Esophagus (tissue), 2 donors: ENCODE results near the gene ANXA8. TPM values are rescaled to one million over a fixed set of nuclear protein-coding genes. Genes with fewer than 3 reads are reported as not detected.
"Not testable (repeated sequence)": the region's sequence is repeated elsewhere in the genome, so short reads cannot be mapped to it uniquely, and the experiment has no call there.

Experiments used
- H3K27ac ChIP-seq, 2 donors: one replicate each; pipeline ENCODE4 v1.5.1; 2013; ENCODE audit warnings: low read depth in 2 of 2, mild to moderate bottlenecking in 2 of 2, inconsistent platforms in 1 of 2, low read length in 1 of 2, moderate library complexity in 1 of 2
- H3K27me3 ChIP-seq, 2 donors: one replicate each; pipeline ENCODE4 v1.6.1; 2013; ENCODE audit warnings: low read length in 2 of 2, control low read depth in 1 of 2, mild to moderate bottlenecking in 1 of 2; ENCODE audit not compliant: insufficient read depth in 2 of 2, control insufficient read depth in 1 of 2
- H3K36me3 ChIP-seq, 2 donors: one replicate each; pipeline ENCODE4 v1.6.1; 2013; ENCODE audit warnings: low read length in 1 of 2; ENCODE audit not compliant: control insufficient read depth in 2 of 2, insufficient read depth in 2 of 2
- H3K4me1 ChIP-seq, 2 donors: one replicate each; pipeline ENCODE4 v1.6.1; 2013; ENCODE audit warnings: low read length in 1 of 2; ENCODE audit not compliant: control insufficient read depth in 2 of 2, insufficient read depth in 2 of 2
- H3K4me3 ChIP-seq, 2 donors: one replicate each; pipeline ENCODE4 v1.5.1; 2013; ENCODE audit warnings: low read length in 2 of 2, mild to moderate bottlenecking in 2 of 2, low read depth in 1 of 2, moderate library complexity in 1 of 2
- H3K9me3 ChIP-seq, 2 donors: one replicate each; pipeline ENCODE4 v1.6.1; 2013; ENCODE audit warnings: mild to moderate bottlenecking in 2 of 2, low read depth in 1 of 2, low read length in 1 of 2, moderate library complexity in 1 of 2; ENCODE audit not compliant: control insufficient read depth in 2 of 2, insufficient read depth in 1 of 2
- WGBS, 2 donors: extraction: QIAGEN DNeasy Blood & Tissue Kit; methylation state at CpG; one replicate each; pipeline ENCODE4 v1.1.7; 2013; 5-methylcytosine and 5-hydroxymethylcytosine counted together
- polyA plus RNA-seq, 2 donors: library from polyadenylated mRNA; stranded (reverse); fragments of 200-250 nt; gene quantifications; one replicate each; pipeline ENCODE4 v1.2.3, GENCODE V29; 2013
- donor health status: healthy with polysubstance abuse.
- donor health status: Bipolar disorder and iron deficiency.

Gene ANXA8
- polyA plus RNA-seq, 2 donors = 250 to 261 TPM

DNA sequence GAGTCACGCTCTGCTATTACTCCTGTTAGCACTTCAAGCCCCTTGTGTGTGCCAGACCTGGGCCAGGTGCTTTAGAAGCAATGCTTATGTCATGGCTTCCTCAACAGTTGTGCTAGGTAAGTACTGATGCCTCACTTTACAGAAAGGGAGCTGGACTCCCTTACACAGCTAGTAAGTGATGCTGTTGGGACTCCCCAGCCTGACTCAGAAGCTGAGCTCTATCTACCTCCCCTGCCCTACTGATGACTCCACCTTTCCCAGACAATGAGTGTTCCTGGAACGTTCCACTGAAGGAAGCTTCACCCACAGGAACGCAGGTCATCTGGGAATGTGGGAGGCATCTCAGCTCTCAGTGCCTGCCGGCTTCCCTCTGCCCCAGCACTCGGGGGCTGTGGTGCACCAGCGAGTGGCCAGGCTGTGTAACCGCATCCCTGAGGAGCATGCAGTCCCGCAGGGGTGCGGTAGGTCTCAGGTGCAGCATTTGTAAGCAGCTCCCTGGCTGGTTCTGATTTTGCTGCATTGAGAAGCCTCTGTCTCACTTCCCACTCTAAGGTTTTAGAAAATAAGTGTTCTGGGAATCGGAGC, 2.6 kb downstream of the ANXA8 start:
- H3K27ac ChIP-seq = peak overlapping the region in 1 of 2 donors; percentile 31
- H3K9me3 ChIP-seq, H3K4me1 ChIP-seq, H3K36me3 ChIP-seq, H3K4me3 ChIP-seq, H3K27me3 ChIP-seq: not testable (repeated sequence)
- WGBS, 2 donors = 42 to 54% methylated on average over 5 to 8 of the region's 10 CpGs

DNA sequence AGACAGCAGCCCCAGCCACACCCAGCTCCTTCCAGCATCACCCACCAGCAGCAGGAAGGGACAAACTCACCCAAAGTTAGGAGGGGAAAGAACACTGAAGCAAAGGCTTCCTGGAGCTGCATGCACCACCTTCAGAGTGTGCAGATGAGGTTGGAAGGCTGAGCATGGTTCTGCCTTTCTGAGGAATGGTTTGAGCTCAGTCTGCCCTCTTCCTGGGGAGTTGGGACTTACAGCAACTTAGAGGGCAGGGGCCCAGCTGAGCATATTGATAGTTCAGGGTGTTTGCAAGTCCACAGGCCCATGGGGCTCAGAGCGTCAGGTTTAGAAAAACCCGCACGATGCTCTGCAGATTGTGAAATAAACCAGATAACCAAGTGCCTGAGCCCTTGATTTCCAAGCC, 3.8 kb downstream of the ANXA8 start:
- H3K36me3 ChIP-seq, H3K4me3 ChIP-seq, H3K27ac ChIP-seq, H3K27me3 ChIP-seq, H3K4me1 ChIP-seq, H3K9me3 ChIP-seq: not testable (repeated sequence)
- 60% methylated on average over 1 of the region's 3 CpGs; no CpG with 5 or more reads in 1 of the 2 donors for whole genome bisulfite sequencing, 2 donors

DNA sequence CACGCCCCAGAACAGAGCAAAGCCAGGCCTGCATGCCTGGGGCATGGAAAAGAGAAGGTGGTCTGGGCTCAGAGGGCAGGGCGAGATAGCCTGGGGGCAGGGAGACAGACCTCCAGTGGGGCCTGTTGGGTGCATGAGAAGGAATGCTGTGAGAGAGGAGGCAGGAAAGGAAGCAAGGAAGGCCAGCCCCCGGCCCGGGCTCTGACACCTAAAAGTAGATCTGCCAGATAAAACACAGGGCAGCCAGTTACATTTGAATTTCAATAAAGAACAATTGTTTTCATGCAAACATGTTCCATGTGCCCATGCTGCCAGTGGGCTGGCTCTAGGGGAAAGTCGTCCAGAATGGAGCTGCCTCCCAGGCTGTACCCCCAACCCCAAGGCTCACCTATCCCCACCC, 5.8 kb downstream of the ANXA8 start:
- 45 to 78% methylated on average over 3 of the region's 5 CpGs for whole genome bisulfite sequencing, 2 donors
- not testable (repeated sequence) for H3K36me3 ChIP-seq

DNA sequence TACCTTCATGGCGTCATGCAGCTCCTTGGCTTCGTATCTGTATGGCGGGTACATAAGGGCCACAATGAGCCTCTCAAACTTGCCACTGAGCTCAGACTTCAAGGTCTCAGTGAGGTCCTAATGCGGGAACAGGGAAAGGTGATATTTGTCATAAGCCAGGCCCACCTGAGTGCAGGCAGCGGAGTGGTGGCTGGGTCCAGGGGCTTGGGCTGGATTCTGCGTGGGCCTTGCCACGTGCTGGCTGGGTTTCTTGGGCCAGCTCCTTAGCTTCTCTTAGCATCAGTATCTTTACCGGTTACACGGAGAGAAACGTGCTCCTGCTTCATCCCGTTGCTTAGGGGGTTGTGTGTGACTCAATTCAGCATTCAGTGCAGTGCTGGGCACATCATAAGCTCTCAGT, 6.8 kb downstream of the ANXA8 start:
- 92% methylated on average over 6 to 9 of the region's 11 CpGs for whole genome bisulfite sequencing, 2 donors
- H3K36me3 ChIP-seq, H3K27ac ChIP-seq, H3K9me3 ChIP-seq, H3K4me1 ChIP-seq, H3K4me3 ChIP-seq, H3K27me3 ChIP-seq: not testable (repeated sequence)

More for the DNA sequence above, 5.8 kb downstream of the ANXA8 start:
- H3K27ac ChIP-seq, H3K9me3 ChIP-seq, H3K4me3 ChIP-seq, H3K4me1 ChIP-seq, H3K27me3 ChIP-seq: not testable (repeated sequence)

DNA sequence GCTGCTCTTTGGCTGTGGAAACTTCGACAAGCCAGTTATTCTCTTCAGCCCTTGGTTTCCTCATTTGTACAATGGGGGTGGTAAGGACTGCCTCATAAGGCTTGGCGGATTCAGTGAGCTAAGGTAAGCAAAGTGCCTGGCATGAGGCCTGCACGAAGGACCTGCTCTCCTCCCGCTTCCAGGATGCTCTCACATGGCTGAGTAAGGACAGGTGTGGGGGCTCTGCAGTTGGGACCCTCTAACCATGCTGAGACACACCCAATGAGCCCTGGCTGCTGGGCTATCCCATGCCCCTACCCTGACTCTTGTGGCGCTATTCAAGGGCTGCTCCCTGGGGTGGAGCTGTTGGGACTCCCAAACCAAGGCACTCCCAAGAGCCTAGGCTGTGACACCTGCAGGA, 8.8 kb downstream of the ANXA8 start:
- H3K9me3 ChIP-seq, H3K27ac ChIP-seq, H3K27me3 ChIP-seq, H3K36me3 ChIP-seq, H3K4me1 ChIP-seq, H3K4me3 ChIP-seq: not testable (repeated sequence)
- WGBS, 2 donors = 77 to 87% methylated on average over 5 of the region's 5 CpGs

DNA sequence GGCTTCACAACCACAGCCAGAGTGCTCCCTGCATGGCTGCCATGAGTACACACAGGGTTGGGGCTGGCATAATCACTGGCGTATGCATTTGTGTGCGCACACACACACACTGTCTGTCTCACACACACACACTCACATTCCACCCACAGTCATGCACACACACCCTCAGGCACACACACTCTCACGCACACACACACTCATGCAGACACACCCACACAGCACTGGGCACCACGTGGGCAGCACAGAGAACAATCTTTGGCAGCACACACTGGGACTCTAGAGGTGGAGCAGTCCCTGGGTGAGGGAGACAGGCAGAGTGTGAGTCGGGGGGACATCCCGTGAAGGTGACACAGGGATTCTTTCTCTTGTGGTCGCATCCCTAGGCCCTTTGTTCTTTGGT, 10.4 kb downstream of the ANXA8 start:
- H3K27me3 ChIP-seq, H3K4me3 ChIP-seq: not testable (repeated sequence)

DNA sequence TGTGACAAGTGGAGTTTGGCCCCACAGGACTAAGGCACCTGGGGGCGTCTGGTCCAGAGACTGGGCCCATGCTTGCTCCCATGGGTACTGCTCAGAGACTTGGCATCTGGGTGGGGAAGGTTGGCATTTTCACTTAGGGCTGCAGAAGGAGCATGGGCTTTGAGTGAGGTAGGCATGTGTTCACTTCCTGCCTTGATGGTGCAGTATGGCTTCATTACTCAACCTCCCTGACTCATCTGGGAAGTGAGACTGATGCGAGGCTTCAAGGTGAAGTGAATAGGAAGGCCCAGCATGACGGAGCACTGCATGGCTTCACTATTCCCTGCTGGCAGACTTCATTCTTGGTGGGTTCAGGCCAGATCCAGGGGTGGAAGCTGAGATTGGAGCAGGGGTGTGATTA, 11.3 kb downstream of the ANXA8 start:
- not testable (repeated sequence) for H3K4me3 ChIP-seq, H3K9me3 ChIP-seq, H3K4me1 ChIP-seq, H3K36me3 ChIP-seq, H3K27me3 ChIP-seq
- 53% methylated on average over 1 of the region's 3 CpGs; no CpG with 5 or more reads in 1 of the 2 donors for WGBS, 2 donors
- H3K27ac ChIP-seq = peak overlapping the region in 1 of 2 donors; percentile 24

More for the DNA sequence above, 10.4 kb downstream of the ANXA8 start:
- H3K27ac ChIP-seq, H3K4me1 ChIP-seq, H3K9me3 ChIP-seq, H3K36me3 ChIP-seq: not testable (repeated sequence)
- no CpG with 5 or more reads among the region's 7 CpGs for WGBS, 2 donors

DNA sequence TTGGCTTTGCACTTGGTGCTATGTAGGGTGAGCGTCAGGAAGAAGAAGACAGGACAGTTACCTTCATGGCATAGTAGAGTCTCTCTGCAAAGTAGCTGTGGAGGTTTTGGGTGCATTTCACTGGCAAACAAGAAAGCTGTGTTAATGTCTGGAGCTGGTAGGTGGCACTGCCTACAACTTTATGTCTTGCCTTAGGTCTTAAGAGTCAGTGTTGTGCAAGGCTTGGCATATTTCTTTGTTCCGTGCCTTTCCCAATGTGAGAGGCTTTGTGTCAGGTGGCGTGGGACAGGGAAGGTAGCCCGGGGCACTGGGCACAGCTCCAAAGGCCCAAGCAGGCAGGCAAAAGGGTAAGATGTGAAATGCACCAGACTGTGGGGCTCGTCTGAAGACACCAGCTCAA, 11.8 kb downstream of the ANXA8 start:
- WGBS, 2 donors = no CpG with 5 or more reads among the region's 5 CpGs
- not testable (repeated sequence) for H3K27ac ChIP-seq, H3K9me3 ChIP-seq, H3K36me3 ChIP-seq, H3K4me3 ChIP-seq, H3K27me3 ChIP-seq, H3K4me1 ChIP-seq

DNA sequence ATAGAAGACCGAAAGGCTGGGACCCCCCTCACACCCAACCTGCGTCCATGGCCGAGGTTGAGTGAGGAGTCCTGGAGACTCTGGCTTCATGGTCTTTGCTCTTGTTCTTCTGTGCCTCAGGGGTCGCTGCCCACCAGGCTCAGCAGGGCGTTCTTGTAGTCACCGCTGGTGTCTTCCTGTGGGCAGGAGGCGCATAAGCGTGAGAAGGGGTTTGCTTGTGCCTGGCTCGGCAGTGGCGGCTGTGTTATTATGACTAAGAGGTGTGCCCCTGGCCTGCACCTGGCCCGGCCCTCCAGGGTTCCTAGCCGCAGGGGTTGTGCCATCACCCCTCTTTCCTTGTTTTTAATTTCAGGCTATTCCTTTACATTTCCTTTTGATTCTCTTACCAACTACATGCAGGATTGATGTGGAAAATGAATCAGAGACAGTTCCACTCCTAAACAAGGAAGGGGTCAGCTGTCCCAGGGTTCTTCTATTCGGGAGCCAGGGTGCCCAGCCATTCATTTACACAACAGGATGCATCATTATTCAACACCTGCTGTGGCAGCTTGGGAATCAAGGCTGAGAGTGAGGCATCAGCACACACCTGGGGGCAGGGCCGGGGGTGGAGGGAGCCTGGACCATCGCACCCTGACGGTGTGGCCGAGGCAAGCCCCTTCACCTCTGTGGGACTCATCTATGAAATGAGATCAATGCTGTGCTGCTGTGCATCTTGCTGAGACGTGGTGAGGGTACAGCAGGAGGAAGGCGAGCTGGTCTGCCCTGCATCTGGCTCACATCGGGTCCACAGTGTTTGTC, 15.0 kb downstream of the ANXA8 start:
- not testable (repeated sequence) for H3K4me1 ChIP-seq, H3K27ac ChIP-seq, H3K27me3 ChIP-seq, H3K9me3 ChIP-seq, H3K4me3 ChIP-seq, H3K36me3 ChIP-seq
- WGBS, 2 donors = 89% methylated on average over 15 of the region's 20 CpGs

DNA sequence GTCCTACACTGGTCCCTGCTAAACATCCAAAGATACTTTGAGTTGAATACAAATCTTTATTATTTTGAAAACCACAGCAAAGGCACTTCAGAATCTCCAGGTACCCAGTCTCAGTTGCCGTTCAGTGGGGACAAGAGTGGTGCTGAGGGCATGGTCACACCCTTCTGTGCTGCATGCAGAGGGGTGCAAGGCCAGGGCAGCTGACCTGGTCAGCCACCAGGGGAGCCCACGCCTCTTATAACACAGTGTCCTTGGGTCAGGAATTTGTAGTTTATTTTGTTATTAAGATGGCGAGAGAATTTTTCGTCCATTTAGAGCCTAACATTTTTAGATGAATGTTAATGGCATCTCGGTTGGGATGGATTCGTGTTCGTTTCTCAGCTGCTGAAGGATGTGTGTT, 16.0 kb downstream of the ANXA8 start:
- not testable (repeated sequence) for H3K36me3 ChIP-seq, H3K9me3 ChIP-seq, H3K27me3 ChIP-seq, H3K27ac ChIP-seq, H3K4me3 ChIP-seq, H3K4me1 ChIP-seq
- WGBS, 2 donors = 89 to 91% methylated on average over 4 to 5 of the region's 7 CpGs
